B cell (primary cell): ENCODE data around the gene ROMO1.

Source experiments
- CTCF ChIP-seq: fragments of 200-600 bp; IDR thresholded peaks from one replicate; pipeline ENCODE4 v1.8.0; 2022; ENCODE audit warnings: antibody characterized with exemption, mild to moderate bottlenecking
- EZH2 ChIP-seq: IDR thresholded peaks from 2 replicates; pipeline ENCODE4 v1.6.1; 2012; ENCODE audit warnings: borderline replicate concordance, low read depth, mild to moderate bottlenecking, moderate library complexity, low read length; ENCODE audit not compliant: insufficient read depth, poor library complexity, severe bottlenecking

- TF ChIP-seq CTCF (no peak), EZH2 (no peak)
Measured at GRCh38 chr20:35704514-35705261, 5.5 kb downstream of the ROMO1 start.
